Inflammatory macrophage treated with lipopolysaccharide for 1 hour (primary cell): ENCODE measurements around the gene STK10.
"Not testable (repeated sequence)": the region's sequence is repeated elsewhere in the genome, so short reads cannot be mapped to it uniquely, and the experiment has no call there.

Experiments
- DNase-seq, 2 donors: peaks; one replicate each; pipeline ENCODE4 v3.0.0-alpha.2; 2020 to 2022

Gene STK10

DNA sequence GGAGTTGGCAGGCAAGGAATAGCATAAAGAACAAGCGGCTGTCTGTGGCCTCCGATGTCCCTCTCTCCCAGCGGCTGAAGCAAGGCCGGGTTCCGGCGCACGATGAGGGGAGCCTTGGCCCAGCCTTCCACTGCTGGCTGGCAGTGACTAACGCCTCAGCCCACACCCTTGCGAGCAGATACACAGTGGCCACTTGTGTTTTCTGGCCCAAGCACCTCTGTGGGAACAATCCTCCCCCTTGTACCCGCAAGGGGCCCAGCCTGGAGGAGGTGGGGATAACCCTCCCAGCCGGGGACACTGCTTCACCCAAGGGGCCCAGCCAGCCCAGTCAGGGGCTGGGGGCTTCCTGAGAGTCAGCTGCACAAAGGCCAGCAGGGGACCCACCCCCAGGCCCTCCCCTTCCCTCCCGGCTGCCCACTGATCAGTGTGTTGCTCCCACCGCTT lies 23.2 kb downstream of the STK10 start:
- no peak for DNase-seq

- no peak for DNase-seq
These were observed 24.7 kb downstream of the STK10 start for GRCh38 chr5:172163346-172163745.

- DNase-seq, result no peak
These were observed 25.1 kb downstream of the STK10 start for GRCh38 chr5:172162987-172163343.

GRCh38 chr5:172162323-172162986 lies 25.6 kb downstream of the STK10 start:
- no peak for DNase-seq

DNA sequence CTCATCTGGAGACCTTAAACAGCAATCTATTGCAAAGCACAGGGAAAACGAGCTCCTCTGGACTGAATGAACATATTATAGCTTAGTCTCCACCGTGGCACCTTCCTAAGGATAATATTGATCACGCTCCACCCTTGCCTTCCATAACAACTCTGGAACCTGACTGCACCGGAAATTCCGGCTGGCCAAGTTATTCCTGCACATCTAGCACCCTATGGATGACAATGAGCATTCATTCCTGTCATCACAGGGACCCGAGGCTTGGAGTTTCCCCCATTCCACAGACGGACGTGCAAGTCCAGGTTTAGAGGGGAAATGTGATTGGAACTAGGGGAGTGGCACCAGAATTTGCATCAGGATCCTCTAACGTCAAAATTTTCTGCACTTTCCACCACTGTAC lies 27.5 kb downstream of the STK10 start:
- no peak for DNase-seq

DNA sequence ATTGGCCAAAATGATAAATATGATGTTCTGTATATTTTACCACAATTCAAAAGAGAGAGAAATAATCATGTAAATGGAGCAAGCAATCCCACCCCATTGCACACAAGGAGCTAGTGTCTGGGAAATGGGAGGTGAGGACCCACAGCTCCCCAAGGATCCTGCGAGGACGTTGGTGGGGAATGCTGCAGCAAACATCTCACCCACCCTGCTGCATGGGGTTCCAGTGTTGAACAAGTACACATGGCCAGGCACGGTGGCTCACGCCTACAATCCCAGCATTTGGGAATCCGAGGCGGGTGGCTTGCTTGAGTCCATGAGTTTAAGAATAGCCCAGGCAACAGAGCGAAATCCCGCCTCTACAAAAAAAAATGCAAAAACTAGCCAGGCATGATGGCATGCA lies 29.0 kb downstream of the STK10 start:
- no peak for DNase-seq

DNA sequence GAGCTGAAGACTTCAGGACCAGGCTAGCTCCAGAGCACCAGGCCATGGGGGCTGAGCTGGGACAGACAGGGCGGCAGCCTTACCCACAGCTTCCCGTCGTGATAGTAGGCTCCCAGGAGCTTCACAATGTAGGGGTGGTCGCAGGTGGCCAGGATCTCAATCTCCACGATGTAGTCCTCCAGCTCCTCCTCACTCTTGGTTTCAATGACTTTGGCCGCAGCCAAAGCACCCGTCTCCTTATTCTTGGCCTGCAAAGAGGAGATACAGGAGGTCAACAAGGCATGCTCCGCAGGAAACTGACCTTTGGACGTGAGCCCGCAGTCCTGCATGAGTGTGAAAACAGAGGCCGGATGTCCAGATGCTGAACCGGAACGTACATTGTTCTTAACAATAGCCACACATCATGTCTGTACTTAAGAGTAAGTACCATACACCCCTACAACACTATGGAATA lies 31.5 kb downstream of the STK10 start:
- DNase-seq, result no peak

GRCh38 chr5:172155101-172155500 lies 32.9 kb downstream of the STK10 start:
- not testable (repeated sequence) for DNase-seq

DNA sequence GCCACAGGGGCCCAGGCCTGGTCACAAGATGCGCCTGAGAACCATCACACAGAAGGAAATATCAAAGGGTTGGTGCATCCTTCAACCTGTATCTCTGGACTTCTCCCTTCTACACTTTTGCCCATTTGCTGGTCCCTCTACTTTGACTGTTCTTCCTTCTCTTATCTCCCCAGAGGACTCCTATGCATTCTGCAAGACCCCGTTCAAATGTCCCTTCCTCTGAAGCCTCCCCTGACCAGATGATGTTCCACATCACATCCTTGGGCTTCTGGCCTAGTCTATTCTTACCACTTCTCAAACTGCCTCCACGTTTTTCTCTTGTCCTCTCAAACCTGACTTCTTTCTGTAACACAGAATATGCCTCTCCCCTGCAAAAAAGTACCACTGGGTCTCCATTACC lies 34.3 kb downstream of the STK10 start:
- DNase-seq, result no peak

- no peak for DNase-seq
These were observed 36.3 kb downstream of the STK10 start for GRCh38 chr5:172151661-172152210.

GRCh38 chr5:172150514-172151425 lies 37.3 kb downstream of the STK10 start:
- DNase-seq, result peak; percentile 88 to 95

DNA sequence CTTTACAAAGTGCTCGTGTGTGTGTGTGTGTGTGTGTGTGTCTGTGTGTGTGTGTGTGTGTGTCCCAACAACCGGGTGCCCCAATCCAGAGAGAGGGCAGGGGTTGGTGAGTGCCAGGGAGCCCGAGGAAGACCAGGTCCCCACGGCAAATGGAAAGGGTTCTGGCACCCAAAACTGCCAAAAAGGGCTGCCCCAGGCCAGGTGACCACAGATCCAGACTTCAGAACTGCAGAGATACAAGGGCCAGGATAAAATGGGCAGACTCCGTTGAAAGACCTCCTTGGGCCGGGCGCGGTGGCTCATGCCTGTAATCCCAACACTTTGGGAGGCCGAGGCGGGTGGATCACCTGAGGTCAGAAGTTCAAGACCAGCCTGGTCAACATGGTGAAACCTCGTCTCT lies 38.5 kb downstream of the STK10 start:
- DNase-seq, result not testable (repeated sequence)

- DNase-seq, result no peak
These were observed 39.0 kb downstream of the STK10 start for GRCh38 chr5:172149073-172149472.

- DNase-seq, result no peak
These were observed 39.6 kb downstream of the STK10 start for GRCh38 chr5:172148381-172148780.

GRCh38 chr5:172147857-172148256 lies 40.2 kb downstream of the STK10 start:
- DNase-seq, result no peak

GRCh38 chr5:172146748-172147092 lies 41.3 kb downstream of the STK10 start:
- no peak for DNase-seq

- DNase-seq, result no peak
These were observed 41.9 kb downstream of the STK10 start for GRCh38 chr5:172145870-172146747.

DNA sequence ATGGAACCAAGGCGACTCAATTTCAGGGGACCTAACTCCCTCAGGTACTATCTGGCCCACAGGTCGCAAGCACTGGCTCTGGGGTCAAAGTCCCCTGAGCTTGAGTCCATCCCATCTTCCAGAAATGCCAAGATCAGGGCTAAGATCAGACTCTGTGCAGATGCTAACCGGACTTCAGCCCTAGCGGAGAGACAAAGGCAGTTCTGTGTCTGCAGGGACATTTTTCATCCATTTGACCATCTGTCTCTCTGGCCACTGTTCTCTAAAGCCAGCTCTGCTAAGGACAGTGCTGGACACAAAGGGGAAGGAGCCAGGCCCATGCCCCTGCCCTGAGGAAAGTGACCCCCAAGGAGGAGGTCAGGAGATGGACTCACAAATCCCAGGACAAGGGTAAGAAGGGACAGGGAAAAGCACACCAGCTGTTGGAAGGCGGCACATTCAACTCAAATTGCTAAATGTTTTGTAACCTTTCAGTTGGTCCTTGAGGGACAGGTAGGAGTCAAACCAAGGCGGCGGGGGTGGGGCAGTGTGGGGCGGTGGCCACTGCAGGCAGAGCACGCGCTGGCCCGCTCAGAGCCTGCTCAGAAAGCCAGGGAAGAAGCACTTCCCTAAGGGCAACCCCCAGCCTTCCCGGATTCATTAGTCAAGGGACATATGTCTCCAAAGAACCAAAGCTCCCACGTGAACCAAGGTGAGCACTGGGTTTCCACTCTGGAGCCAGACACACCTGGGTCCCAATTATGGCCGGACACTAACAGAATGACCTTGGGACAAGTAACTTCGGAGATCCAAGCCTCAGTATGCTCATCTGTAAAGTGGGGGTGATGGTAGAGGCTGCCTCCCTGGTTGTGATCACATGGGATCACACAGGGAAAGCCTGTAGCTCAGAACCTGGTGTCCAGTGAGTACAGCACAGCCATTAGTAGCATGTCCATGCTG lies 42.8 kb downstream of the STK10 start:
- no peak for DNase-seq

DNA sequence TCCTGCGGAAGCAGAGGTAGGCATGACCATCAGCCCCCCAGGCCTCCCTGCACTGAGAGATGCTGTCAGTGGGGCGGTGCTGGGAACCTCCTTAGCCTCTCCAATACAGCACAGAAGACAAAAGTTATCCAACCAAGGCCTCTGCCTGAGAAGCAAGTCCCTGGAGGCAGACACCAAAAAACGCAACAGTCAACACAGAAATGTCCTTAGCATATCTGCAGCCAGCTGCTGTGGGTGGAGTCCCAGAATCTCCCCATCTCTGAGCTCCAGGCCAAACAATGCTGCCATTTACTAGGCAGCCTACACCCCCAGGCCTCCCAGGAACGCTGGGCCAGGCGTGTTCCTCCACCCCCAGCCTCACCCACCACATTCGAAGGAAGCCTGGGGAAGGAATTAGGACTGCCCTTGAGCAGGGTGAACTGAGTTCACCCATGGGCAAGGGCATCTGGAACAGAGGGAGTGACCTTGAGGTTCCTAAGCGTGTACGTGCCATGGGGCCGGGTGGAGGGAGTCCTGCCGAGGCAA lies 43.7 kb downstream of the STK10 start:
- peak in 1 of 2 donors; percentile 44 for DNase-seq

DNA sequence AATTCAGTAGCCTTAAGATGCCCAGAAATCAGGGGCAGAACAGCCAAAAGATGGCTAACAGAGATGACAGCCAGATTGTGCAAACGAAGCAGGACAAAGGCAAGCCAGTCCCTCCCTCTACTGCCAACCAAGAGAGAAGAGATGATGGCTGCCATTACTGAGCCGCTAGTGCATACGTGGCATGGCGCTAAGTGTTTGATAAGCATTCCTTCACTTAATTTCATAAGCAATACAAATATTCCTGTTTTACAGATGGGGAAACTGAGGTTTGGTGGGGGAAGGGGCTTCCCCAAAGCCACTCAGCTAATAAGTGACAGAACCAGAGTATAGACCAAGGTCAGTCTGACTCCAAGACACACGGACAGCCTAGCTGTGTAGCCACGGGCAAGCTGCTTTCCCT lies 44.1 kb downstream of the STK10 start:
- no peak for DNase-seq

DNA sequence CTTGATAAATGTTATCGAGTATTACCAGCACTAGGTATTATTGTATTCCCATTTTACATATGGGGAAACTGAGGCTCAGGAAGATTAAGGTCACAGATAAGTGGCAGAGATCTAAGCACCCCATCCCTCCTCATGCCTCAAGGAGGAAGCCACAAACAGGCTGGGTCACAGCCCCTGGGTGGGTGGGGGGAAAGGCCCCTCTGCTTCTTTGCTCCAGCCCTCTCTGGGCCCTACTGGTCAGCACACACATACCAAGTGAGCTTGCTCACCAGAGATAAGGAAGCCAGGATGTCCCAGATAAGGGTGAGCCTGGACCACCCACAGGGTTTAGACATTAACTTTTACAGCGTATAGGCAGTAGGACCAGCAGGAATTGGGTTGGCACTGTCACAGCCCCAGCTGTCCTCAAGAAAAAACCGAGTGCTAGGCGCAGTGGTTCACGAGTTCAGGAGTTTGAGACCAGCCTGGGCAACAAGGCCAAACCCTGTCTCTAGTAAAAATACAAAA lies 45.3 kb downstream of the STK10 start:
- DNase-seq, result no peak
